Sigmoid colon (tissue), 7 donors: ENCODE data around the gene KRR1. TPM values are rescaled to one million over a fixed set of nuclear protein-coding genes. Genes with fewer than 3 reads are reported as not detected.

Experiments used
- polyA plus RNA-seq, 3 donors: library from polyadenylated mRNA; stranded (reverse); fragments of 200-250 nt; gene quantifications; one replicate each; pipeline ENCODE4 v1.2.3, GENCODE V29; 2013
- total RNA-seq, 4 donors: library from RNA; depleted of rRNA; stranded (reverse); fragments of >200 nt; gene quantifications; one replicate each; pipeline ENCODE4 v1.1.0, GENCODE V29; 2016
- donor health status: healthy with polysubstance abuse.
- donor health status: Bipolar disorder and iron deficiency.
- donor health status: healthy.

KRR1 gene
- total and polyA plus RNA-seq, 7 donors: 9.7 to 40.0 (median 20.3) TPM

Other genes starting within 250 kb of the KRR1 start
- gene CAPS2, start 181.3 kb downstream of the KRR1 start, total RNA-seq: 10 to 100 TPM in 2 of 4 donors, 1 to 10 TPM in 2; 7.7 to 17.8 (median 10.5) TPM
- gene CAPS2, start 181.3 kb downstream of the KRR1 start, polyA plus RNA-seq: 1 to 10 TPM; 1.1 to 3.6 (median 1.4) TPM
- gene GLIPR1L1, start 176.9 kb downstream of the KRR1 start, total RNA-seq: not detected
- gene GLIPR1L1, start 176.9 kb downstream of the KRR1 start, polyA plus RNA-seq: not detected
- gene GLIPR1L2, start 120.5 kb downstream of the KRR1 start, total RNA-seq: 1 to 10 TPM in 3 of 4 donors, not detected in 1; 1.1 to 3.0 (median 1.1) TPM
- gene GLIPR1L2, start 120.5 kb downstream of the KRR1 start, polyA plus RNA-seq: under 1 TPM in 1 of 3 donors, not detected in 2; 0.47 TPM
- 10 to 100 TPM; 14.6 to 20.9 (median 17.4) TPM for gene GLIPR1, start 30.9 kb downstream of the KRR1 start, total RNA-seq
- gene GLIPR1, start 30.9 kb downstream of the KRR1 start, polyA plus RNA-seq: 10 to 100 TPM in 1 of 3 donors, 1 to 10 TPM in 2; 4.8 to 12.2 (median 6.2) TPM